PFSK-1 (cell line): ENCODE measurements around the gene KRTAP2-2.

Experiments
- POLR2AphosphoS5 ChIP-seq: IDR thresholded peaks from 2 replicates; pipeline ENCODE4 v1.6.1; 2012; ENCODE audit warnings: low read depth, mild to moderate bottlenecking, control low read depth, low read length, moderate library complexity
- REST ChIP-seq, 2 experiments: IDR thresholded peaks; 2 replicates each; pipeline versions ENCODE4 v1.6.1 to v1.8.0; 2011 to 2012; ENCODE audit warnings: low read depth in 2 of 2, low read length in 2 of 2, control low read depth in 1 of 2, inconsistent platforms in 1 of 2, mild to moderate bottlenecking in 1 of 2, moderate library complexity in 1 of 2; ENCODE audit not compliant: insufficient read depth in 1 of 2
- SIN3A ChIP-seq: IDR thresholded peaks from 2 replicates; pipeline ENCODE4 v1.6.1; 2012; ENCODE audit warnings: mild to moderate bottlenecking, low read length, moderate library complexity, borderline replicate concordance; ENCODE audit not compliant: insufficient read depth
- TAF1 ChIP-seq: IDR thresholded peaks from 2 replicates; pipeline ENCODE4 v1.6.1; 2012; ENCODE audit warnings: low read length, control low read depth, borderline replicate concordance; ENCODE audit not compliant: insufficient read depth

- no peak for TF ChIP-seq TAF1
- TF ChIP-seq SIN3A = no peak
- TF ChIP-seq POLR2AphosphoS5 = no peak
- TF ChIP-seq REST (IDR thresholded peaks at IDR 0.05; ENCODE audit: insufficient read depth in 1 of 2, low read depth in 2 of 2, low read length in 2 of 2) = no peak
Observed at GRCh38 chr17:41024697-41025096, 30.3 kb downstream of the KRTAP2-2 start.
